NCI-H1694 treated with DMSO at 0.1 percent for 48 hours (cell line): Measurements from ENCODE around the gene ACOXL.

ENCODE experiments used
- DNase-seq: peaks from one replicate; lab custom pipeline; 2025; lab: John Stamatoyannopoulos, UW

ACOXL gene

DNA sequence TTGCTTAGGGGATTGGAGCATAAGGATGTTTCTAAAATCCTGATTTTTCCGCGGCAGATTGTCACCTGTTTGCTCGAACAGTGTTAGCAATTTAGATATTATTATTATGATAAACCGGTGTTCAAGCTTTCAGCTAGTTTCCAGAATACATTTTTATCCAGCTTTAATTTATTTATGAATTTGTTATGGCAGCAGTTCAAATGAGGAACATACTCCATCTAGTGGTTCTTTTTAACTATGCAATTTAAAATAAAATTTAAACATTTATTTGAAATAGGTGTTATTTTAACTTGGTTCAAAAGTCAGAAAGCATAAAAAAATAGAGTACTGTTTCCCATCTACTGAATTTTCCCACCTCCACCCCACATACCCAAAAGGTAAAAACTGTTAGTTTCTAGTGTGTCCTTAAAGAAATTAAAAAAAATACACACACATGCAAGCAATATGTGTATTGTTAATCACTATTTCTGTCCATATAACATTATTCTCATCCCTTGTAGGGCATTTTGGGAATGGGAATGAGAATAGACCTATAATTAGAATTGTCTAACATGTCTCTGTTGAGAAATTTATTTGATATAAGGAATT is 23.2 kb downstream of the ACOXL start:
- DNase-seq = peak; percentile 29

DNA sequence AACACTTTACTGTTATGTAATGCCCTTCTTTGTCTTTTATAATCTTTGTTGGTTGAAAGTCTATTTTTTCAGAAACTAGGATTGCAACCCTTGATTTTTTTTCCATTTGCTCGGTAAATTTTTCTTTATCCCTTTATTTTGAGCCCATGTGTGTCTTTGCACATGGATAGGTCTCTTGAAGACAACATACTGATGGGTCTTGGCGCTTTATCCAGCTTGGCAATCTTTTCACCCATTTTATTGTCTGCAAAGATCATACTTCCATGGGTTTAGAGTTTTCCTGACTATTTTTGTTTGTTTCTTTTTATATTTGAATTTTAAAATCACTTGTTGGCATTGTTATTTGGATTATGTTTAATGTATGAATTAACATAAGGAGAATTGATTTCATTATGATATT is 27.0 kb downstream of the ACOXL start:
- DNase-seq = no peak

DNA sequence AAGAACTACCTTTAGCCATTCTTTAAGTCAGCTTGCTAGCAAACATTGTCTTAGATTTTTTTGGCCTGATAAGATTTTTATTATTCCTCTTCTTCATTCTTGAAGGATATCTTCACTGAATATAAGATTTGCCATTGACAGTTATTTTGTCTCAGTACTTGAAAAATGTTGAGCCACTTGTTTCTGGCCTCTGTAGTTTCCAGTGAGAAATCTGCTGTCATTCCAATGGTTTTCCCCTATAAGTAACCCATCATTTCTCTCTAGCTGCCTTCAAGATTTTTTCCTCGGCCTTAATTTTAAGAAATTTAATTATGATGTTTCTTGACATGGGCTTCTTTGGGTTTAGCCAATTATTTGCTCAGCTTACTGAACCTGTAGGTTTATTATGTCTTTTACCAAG is 32.6 kb downstream of the ACOXL start:
- DNase-seq = no peak

DNA sequence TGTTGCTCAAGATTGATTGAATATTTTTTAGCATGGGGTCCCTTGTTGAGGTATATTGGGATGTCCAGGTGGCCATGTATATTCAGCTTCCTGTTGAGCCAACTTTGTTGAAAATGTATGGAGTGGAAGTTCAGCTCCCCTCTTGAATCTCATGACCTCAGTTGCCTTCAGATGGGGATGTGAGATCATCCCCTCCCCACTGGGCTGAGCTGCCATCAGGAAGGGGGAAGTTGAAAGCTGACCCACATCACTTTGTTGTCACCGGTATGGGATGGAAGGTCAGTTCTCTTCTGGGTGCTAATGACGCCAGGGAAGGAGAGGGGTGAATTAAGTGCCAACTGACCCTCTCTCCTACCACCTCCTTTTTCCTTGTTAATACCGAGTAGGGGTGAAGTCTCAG is 33.9 kb downstream of the ACOXL start:
- no peak for DNase-seq

DNA sequence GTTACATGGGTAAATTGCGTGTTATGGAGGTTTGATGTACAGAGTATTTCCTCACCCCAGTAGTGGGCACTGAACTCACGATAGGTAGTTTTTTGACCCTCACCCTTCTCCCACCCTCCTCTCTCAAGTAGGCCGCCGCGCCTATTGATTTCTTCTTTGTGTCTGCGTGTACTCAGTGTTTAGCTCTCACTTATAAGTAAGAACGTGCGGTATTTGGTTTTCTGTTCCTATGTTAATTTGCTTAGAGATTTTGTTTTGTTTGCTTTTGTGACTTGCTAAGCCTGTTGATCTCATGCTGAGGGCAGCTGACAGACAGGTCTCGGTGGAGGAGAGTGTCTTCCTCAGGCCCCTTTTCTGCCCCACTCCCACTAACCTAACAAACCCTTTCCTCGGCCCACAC is 36.2 kb downstream of the ACOXL start:
- DNase-seq = no peak

DNA sequence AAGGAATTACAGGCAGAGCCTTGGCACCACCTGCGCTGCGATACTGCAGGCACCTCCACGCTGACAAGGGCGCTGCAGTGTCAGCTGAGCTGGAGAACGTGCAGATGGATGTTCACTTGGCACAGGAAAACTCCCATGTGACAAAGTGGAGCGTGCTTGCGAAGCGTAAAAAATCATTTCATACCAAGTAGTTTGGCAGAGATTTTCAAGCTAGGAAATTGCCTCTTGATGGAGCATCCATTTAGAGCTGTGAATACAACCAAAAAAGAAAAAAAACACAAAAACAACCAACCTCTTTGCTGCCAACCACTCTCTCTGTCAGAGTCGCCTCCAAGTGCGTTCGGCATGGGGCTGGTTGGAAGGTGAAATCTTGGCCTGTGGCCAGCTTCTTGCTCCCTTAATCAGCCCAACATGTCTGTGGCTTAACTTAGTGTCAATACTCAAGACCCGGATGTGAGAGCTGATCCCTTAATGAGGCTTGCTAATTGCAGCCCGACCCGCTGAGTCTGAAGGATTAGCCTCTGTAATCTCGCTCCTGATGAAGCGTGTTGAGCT is 38.1 kb downstream of the ACOXL start:
- peak; percentile 39 for DNase-seq

DNA sequence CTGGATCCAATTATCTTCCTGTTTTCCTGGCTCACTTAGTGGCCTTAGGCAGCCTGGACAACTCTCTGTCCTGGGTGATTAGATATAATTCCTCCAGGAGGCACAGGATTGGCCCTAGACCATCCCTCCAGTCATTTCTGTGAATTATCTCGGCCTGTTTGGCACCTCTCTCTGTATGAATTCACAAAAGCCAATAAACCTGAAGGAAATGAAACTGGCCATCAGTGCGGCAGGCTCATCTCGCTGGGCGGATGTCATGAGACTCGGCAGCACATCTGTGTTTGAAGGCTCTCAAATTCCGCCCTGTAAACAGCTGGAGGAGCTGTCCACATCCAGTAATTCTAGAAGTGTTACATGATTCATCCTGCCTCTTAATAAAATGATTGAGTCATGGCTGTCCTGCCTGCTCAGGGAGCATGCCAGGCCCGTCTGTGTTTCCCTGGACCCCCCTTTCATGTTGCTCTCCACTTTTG is 38.6 kb downstream of the ACOXL start:
- no peak for DNase-seq

DNA sequence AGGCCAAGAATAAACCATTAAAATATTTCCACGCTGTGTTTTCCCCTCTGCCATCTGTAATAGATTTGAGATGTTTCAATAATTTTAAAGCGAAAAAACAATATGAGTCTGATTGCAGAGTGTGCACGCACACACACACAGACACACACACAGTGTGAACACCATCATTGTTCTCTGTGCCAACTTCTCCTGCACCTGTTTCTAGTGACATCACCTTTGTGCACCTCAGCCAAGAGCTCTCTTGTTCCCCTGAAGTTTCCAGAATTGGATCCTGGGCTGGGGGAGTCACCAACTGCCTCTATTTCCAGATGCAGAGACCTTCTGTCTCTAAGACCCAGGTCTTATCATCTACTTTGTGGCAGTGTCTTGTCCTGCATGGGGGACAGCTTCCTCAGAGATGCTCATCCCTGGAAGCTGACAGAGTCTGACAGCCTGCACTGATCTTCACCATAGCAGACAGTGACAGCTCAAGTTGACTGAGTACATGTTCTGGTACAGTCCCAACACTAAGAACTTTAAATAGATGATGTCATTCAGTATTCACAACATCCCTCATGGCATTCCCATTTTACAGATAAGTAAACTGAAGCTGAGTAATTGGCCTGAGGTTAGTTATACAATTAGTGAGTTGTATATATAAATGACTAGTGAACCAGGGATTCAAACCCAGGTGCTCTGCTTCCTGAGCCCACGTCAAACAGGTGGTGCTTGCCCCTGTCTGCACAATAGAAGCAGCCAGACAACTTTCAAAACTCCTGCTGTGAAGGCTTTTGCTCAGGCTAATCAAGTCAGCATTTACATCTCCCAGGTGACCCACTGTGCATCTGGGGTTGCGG is 39.4 kb downstream of the ACOXL start:
- no peak for DNase-seq

DNA sequence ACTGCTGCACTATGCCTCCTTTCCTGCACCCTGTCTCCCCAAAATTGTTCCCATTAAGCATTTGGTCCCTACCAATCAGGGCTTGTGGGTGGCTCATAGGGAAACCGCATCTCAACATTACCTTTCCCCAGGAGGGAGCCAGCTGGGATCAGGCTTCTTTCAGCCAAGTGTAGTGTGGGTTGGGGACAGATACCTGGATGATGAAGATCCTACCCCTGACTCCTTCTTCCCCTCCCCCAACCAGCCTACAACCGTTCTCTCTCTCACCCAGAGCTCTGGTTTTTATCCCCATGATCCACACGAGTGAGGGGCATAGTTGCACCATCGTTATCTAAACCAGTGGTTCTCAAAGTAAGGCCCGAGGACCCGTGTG is 40.0 kb downstream of the ACOXL start:
- no peak for DNase-seq

DNA sequence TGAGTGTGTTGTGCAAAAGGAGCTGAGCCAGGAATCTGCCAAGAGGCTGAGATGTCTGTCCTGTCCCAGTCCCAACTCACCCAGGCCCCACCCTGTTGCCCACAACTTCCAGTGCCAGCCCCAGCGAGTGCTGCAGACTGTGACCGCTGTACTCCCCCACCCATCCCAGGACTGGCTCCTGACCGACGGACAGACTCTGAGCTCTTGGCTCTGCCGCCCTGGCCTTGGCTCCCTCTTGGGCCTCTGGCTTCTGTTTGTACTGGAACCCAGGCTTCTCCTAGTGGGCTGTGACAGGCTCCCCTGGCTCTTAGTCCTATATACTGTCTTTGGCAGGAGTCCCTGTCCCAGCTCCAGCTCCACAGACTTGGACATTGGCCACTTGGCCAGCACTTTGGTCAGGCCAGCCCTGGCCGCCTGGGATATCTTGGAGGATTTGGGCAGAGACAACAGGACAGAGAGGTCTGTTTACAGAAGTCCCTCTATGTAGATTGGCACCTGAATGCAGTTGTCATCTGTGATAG is 41.1 kb downstream of the ACOXL start:
- no peak for DNase-seq

DNA sequence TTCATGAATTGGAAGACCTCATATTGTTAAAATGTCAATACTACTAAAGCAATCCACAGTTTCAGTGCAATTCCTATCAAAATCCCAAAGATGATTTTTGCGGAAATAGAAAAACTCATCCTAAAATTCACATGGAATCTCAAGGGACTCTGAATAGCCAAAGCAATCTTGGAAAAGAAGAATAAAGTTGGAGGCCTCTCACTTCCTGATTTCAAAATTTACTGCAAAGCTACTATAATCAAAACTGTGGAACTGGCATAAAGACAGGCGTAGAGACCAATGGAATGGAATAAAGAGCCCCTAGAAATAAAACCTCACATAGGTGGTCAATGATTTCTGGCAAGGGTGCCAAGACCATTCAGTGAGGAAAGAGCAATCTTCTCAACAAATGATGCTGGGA is 42.3 kb downstream of the ACOXL start:
- DNase-seq = no peak

DNA sequence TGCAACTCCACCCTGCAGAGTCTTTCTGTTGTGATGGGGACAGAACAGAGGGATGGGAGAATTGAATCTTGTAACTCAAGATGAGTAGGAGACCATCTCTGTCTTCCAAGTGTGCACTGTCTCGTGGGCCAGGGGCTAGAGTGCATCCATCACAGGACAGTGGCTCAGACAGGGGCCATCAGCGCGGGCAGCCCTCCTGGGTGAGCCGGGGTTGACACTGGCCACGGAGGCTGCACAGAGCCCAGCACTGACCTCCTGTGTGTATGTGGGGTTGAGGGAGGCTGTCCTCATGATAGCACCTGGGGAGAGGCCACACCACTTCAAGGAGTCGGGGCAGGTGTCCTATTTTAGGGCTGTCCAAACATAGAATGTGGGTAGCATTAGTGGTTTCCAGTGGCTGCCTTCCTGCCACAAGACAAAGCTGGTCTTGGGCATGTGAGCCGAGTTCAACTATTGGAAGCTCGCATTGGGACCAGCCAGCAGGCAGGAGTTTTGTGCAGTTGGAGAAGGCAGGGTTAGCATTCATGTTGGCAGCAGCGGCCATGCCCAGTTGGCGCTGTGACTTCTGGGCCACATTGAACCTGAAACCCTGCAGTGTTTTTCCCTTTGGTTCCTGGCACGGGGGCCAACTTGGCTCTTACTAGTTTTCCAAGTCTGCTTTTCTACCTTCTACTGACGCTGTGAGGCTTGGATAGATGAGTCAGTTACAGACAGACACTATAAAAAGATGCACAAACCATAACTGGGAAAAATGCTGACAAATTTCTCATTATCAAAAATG is 45.3 kb downstream of the ACOXL start:
- no peak for DNase-seq

DNA sequence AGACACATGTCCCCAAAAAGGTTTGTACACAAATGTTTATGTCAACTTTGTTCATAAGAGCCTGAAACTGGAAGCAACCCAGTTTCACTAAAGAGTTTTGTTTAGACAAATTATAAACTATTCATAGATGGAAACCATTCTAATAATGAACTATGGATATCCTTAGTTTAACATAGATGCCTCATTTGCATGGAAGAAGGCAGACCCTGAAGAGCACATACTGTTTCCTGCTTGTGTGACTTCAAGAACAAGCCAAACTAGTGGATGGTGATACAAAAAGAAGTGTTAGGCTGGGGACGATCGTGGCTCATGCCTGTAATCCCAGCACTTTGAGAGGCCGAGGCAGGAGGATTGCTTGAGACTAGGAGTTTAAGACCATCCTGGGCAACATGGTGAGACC is 48.1 kb downstream of the ACOXL start:
- DNase-seq = no peak

DNA sequence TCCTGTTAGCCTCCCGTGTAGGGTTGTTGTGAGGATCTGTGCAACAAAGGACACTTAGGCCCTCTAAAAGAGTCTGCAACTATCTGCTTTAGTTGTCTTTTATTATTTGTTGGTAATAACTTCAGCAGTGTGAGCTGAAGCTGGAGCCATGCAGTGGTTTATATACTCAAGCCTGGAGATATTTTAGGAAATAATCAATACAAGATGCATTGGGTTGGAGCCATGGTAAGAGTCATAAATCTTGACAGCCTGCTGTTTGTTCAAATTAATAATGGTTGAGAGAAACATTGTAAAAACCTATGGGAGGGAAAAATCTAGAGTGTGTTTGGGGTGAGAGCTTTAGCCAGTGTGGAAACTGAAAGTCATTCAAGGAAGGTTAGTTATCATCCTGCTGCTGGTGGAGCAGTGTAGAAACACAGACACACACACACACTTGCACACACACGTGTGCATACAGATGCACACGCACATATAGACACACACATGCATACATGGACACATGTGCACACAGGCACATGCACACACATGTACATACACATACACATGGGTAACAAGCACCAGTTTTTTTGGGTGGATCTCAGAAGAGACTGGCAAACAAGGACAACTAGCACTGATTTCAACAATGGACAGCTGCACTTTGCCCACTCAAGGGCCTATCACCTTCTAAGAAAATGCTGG is 51.0 kb downstream of the ACOXL start:
- DNase-seq = no peak

DNA sequence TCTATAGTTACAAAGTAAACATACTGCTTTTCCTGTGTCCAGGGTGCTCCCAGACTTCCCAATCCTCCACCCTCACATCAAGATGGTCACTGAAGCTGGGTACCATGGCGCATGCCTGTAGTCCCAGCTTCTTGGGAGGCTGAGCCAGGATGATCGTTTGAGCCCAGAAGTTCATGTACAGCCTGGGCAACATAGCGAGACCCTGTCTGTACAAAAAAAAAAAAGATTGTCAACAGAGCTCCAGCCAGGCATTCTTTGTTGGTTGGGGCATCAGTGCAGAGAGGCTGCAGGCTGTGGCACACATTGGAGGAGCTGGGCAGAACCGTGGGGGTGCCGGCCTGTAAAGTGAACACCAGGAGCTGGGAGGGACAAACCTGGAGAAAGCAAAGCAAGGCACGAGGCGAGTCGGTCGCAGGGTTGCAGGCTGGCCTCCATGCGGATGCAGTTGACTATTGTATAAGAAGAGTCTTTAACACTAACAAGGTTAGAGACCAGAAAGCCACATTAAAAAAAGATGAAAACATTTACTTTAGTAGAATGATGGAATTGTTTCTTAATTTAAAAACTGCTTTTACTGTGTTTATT is 51.8 kb downstream of the ACOXL start:
- no peak for DNase-seq

DNA sequence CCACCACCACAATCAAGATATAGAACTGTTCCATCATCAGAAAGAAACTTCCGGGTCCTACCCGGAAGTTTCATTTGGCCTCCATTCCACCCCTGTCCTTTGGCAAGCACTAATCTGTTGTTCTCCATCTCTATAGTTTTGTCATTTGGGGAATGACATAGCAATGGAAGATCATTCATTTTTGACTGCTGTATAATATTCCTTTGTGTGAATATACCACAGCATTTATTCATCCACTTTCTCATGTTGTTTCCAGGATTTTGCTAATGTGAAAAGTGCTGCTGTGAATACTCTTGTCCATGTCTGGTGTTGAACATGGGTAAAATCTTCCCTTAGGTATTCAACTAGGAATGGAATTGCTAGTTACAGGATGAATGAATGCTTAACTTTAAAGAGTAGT is 53.1 kb downstream of the ACOXL start:
- no peak for DNase-seq

DNA sequence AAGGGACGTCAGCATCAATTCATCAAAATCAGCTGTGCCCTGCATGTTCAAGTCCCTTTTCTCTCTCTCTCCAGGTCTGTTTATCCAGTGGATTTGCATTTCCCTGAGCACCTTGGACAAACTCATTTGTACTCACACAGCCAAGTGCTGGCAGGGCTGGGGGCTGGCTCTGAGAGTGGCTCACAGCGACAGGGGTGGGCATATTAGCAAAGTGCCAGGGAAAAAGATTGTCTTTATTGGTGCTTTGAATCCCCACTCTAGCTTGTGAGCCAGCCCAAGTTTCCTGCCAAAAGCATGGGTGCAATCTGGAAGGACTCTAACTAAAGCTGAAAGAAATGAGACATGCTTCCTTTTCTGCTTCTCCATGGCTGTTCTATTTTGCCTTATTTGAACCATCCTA is 56.6 kb downstream of the ACOXL start:
- DNase-seq = no peak

DNA sequence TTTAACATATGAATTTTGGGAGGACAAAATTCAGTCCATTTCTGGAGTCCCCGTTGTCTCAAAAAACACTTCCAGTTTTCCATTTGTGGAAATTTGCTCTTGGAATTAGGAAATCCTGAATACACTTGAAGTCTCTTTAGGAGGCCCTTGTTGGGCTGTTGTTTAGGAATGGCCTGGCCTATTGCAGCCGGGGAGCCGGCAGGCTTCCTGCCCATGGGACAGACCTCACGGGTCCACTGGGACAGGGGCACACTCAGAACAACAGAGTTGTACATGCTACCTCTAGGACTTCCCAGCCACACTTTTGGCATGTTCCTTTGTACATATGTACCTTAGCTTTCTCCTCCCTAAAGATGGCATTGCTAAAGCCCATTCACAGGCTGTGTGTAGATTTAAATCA is 57.3 kb downstream of the ACOXL start:
- no peak for DNase-seq

DNA sequence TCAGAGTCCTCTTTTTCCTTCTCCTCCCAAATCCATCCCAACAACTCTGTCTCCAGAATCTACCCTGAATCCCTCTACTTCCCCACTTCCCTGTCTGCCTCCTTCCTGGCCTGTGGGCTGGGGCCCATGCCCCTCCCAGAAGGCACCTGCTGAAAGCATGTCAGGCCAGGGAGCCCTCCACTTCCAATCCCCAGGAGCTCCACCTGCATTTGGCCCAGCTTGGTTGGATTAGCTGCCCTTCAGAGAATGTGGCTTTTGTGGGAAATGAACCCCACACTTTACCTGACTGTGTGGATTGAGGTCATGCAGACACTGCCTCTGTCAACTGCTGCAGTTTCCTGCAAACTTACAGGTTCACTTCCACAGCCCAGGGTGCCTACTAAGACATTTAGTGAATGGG is 58.5 kb downstream of the ACOXL start:
- DNase-seq = no peak

DNA sequence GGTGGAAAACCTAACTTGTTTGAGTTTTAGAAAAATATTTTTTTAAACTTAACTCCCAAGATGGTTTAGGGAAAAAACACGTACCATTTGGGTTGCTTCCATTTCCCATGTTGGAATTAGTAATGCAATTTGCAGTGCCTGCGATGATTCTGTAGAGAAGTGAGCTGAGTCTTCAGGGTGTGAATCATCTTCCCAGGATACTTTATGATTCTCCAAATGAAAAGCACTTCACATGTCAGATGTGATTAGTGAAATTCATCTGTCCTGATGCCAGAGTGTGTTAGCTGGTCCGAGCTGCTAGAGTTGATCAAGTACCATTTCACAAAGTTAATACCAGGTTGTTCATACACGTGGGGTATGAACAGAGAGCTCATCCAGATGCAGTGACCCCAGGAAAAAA is 59.1 kb downstream of the ACOXL start:
- DNase-seq = no peak

DNA sequence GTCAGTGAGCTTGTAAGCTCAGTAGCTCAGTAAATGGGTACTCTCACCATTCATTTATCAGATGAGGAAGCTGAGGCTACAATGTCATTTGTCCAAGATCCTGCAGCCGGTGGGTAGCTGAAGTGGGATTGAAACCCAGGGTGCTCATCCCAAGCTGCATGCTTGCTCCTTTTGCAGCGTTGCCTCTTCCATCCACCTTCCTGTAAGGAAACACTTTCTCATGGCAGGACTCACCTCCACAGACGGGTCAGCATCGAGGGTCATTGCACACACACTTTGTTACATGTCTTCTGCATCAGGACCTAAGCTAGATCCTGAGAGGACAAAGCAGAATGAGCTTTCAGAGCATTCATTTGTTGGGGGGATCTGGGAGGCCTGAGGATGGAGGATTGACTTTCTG is 60.7 kb downstream of the ACOXL start:
- no peak for DNase-seq

DNA sequence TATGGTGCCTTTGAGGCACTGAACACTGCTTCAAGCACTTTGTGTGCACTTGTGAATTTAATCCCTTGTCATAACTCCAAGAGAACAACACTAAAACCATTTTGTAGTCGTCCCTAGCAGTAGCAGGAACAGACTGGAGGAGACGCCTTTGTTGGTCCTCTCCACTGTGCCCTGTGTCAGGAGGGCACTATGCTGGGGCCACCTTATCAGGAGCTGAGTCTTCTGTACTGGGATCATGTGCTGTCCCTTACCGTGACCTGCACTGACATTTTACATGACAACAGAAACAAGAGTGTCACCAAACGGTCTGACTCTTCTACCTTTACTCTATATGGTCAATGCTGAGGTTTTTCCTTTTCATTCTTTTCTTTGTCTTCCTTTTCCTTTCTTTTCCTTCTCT is 62.0 kb downstream of the ACOXL start:
- no peak for DNase-seq
